Skeletal muscle cell (primary cell): ENCODE data around the gene PRKCD.

Experiments
- DNase-seq: peaks from one replicate; pipeline ENCODE4 v3.0.0-alpha.2; 2010; ENCODE audit warnings: low read depth
- H3K4me3 ChIP-seq: 2 replicates; pipeline ENCODE4 v1.5.1; 2011; ENCODE audit warnings: low read depth, mild to moderate bottlenecking, control low read depth, low read length, moderate library complexity

PRKCD gene

GRCh38 chr3:53200501-53201498 lies 39.8 kb downstream of the PRKCD start:
- DNase-seq, result no peak
- no peak overlapping the region for H3K4me3 ChIP-seq

GRCh38 chr3:53202331-53203015 lies 41.5 kb downstream of the PRKCD start:
- H3K4me3 ChIP-seq, result no peak overlapping the region
- DNase-seq, result no peak

GRCh38 chr3:53211706-53212702 lies 51.0 kb downstream of the PRKCD start:
- H3K4me3 ChIP-seq, result no peak overlapping the region
- no peak for DNase-seq

- DNase-seq, result no peak
Measured at GRCh38 chr3:53213276-53213675, 52.3 kb downstream of the PRKCD start.

GRCh38 chr3:53215816-53216215 lies 54.8 kb downstream of the PRKCD start:
- no peak for DNase-seq
- no peak overlapping the region for H3K4me3 ChIP-seq

More at GRCh38 chr3:53213276-53213675, 52.3 kb downstream of the PRKCD start:
- no peak overlapping the region for H3K4me3 ChIP-seq

GRCh38 chr3:53216723-53217122 lies 55.7 kb downstream of the PRKCD start:
- no peak for DNase-seq
- no peak overlapping the region for H3K4me3 ChIP-seq

GRCh38 chr3:53217175-53217574 lies 56.2 kb downstream of the PRKCD start:
- no peak overlapping the region for H3K4me3 ChIP-seq
- no peak for DNase-seq

GRCh38 chr3:53218131-53218530 lies 57.1 kb downstream of the PRKCD start:
- H3K4me3 ChIP-seq, result no peak overlapping the region
- no peak for DNase-seq

GRCh38 chr3:53219895-53220483 lies 59.0 kb downstream of the PRKCD start:
- no peak for DNase-seq
- no peak overlapping the region for H3K4me3 ChIP-seq

GRCh38 chr3:53221345-53221744 lies 60.3 kb downstream of the PRKCD start:
- DNase-seq, result no peak
- H3K4me3 ChIP-seq, result no peak overlapping the region

GRCh38 chr3:53221827-53222182 lies 60.8 kb downstream of the PRKCD start:
- H3K4me3 ChIP-seq, result no peak overlapping the region
- DNase-seq, result no peak

GRCh38 chr3:53222183-53222901 lies 61.3 kb downstream of the PRKCD start:
- H3K4me3 ChIP-seq, result no peak overlapping the region
- DNase-seq, result no peak

GRCh38 chr3:53223025-53223424 lies 62.0 kb downstream of the PRKCD start:
- H3K4me3 ChIP-seq, result no peak overlapping the region
- no peak for DNase-seq

- no peak overlapping the region for H3K4me3 ChIP-seq
- no peak for DNase-seq
Measured at GRCh38 chr3:53223541-53223966, 62.5 kb downstream of the PRKCD start.

GRCh38 chr3:53224026-53224425 lies 63.0 kb downstream of the PRKCD start:
- no peak for DNase-seq

GRCh38 chr3:53224536-53224935 lies 63.5 kb downstream of the PRKCD start:
- H3K4me3 ChIP-seq, result no peak overlapping the region
- no peak for DNase-seq

More at GRCh38 chr3:53224026-53224425, 63.0 kb downstream of the PRKCD start:
- no peak overlapping the region for H3K4me3 ChIP-seq

- no peak overlapping the region for H3K4me3 ChIP-seq
- DNase-seq, result no peak
Measured at GRCh38 chr3:53225181-53225580, 64.2 kb downstream of the PRKCD start.

GRCh38 chr3:53225651-53226050 lies 64.6 kb downstream of the PRKCD start:
- no peak overlapping the region for H3K4me3 ChIP-seq
- no peak for DNase-seq
